Adipocyte (in vitro differentiated cells): ENCODE measurements around the gene ZNF23.

Experiments used
- DNase-seq: peaks from one replicate; pipeline ENCODE4 v3.0.0-alpha.2; 2015; ENCODE audit warnings: low read depth
- H3K27me3 ChIP-seq: replicated peaks from 2 replicates; pipeline ENCODE4 v1.7.0; 2013; ENCODE audit warnings: mild to moderate bottlenecking, low read length, moderate library complexity; ENCODE audit not compliant: control insufficient read depth, insufficient read depth
- H3K36me3 ChIP-seq: 2 replicates; pipeline ENCODE4 v1.7.0; 2013; ENCODE audit warnings: low read length, mild to moderate bottlenecking, moderate library complexity; ENCODE audit not compliant: control insufficient read depth, insufficient read depth, severe bottlenecking
- H3K4me1 ChIP-seq: 2 replicates; pipeline ENCODE4 v1.7.0; 2013; ENCODE audit warnings: mild to moderate bottlenecking, low read length, moderate library complexity; ENCODE audit not compliant: control insufficient read depth, insufficient read depth
- H3K4me3 ChIP-seq: 2 replicates; pipeline ENCODE4 v1.7.0; 2013; ENCODE audit warnings: mild to moderate bottlenecking, low read length, moderate library complexity
- H3K9ac ChIP-seq: 2 replicates; pipeline ENCODE4 v1.7.0; 2013; ENCODE audit warnings: mild to moderate bottlenecking, low read length, moderate library complexity
- H3K9me3 ChIP-seq: 2 replicates; pipeline ENCODE4 v1.7.0; 2013; ENCODE audit warnings: mild to moderate bottlenecking, low read length, moderate library complexity; ENCODE audit not compliant: control insufficient read depth

Gene ZNF23

GRCh38 chr16:71441348-71442050, 20.5 kb downstream of the ZNF23 start:
- H3K27me3 ChIP-seq: peaks cover 13% of the 10 kb centered on the region
- no peak overlapping the region for H3K4me3 ChIP-seq
- H3K9ac ChIP-seq: no peak overlapping the region
- H3K9me3 ChIP-seq: peaks cover 41% of the 10 kb centered on the region
- no peaks in the 10 kb centered on the region for H3K4me1 ChIP-seq
- no peaks in the 10 kb centered on the region for H3K36me3 ChIP-seq
- no peak for DNase-seq

- Histone ChIP-seq H3K4me1 (no peaks in the 10 kb centered on the region), H3K4me3 (no peak overlapping the region), H3K9ac (no peak overlapping the region), H3K36me3 (no peaks in the 10 kb centered on the region), H3K27me3 (peaks cover 13% of the 10 kb centered on the region), H3K9me3 (peaks cover 34% of the 10 kb centered on the region)
- DNase-seq: no peak
Measured at GRCh38 chr16:71440669-71441347, 21.2 kb downstream of the ZNF23 start.

GRCh38 chr16:71439523-71439922, 22.5 kb downstream of the ZNF23 start:
- Histone ChIP-seq H3K4me1 (peaks cover 5% of the 10 kb centered on the region), H3K36me3 (no peaks in the 10 kb centered on the region), H3K9me3 (peaks cover 24% of the 10 kb centered on the region), H3K9ac (no peak overlapping the region), H3K27me3 (peaks cover 13% of the 10 kb centered on the region), H3K4me3 (no peak overlapping the region)
- DNase-seq: no peak

GRCh38 chr16:71436473-71436872, 25.6 kb downstream of the ZNF23 start:
- no peak overlapping the region for H3K9ac ChIP-seq
- DNase-seq: no peak
- H3K4me3 ChIP-seq: no peak overlapping the region
- peaks cover 9% of the 10 kb centered on the region for H3K4me1 ChIP-seq
- H3K36me3 ChIP-seq: no peaks in the 10 kb centered on the region
- peaks cover 19% of the 10 kb centered on the region for H3K27me3 ChIP-seq
- no peaks in the 10 kb centered on the region for H3K9me3 ChIP-seq

GRCh38 chr16:71432906-71433305, 29.1 kb downstream of the ZNF23 start:
- H3K4me1 ChIP-seq: peaks cover 9% of the 10 kb centered on the region
- peaks cover 4% of the 10 kb centered on the region for H3K9me3 ChIP-seq
- H3K9ac ChIP-seq: no peak overlapping the region
- H3K36me3 ChIP-seq: no peaks in the 10 kb centered on the region
- no peak for DNase-seq
- no peak overlapping the region for H3K4me3 ChIP-seq
- H3K27me3 ChIP-seq: peaks cover 26% of the 10 kb centered on the region

- H3K4me3 ChIP-seq: no peak overlapping the region
- no peaks in the 10 kb centered on the region for H3K36me3 ChIP-seq
- no peak overlapping the region for H3K9ac ChIP-seq
- H3K4me1 ChIP-seq: peaks cover 9% of the 10 kb centered on the region
- peaks cover 4% of the 10 kb centered on the region for H3K9me3 ChIP-seq
- H3K27me3 ChIP-seq: peaks cover 21% of the 10 kb centered on the region
- DNase-seq: no peak
Measured at GRCh38 chr16:71431991-71432390, 30.1 kb downstream of the ZNF23 start.

GRCh38 chr16:71431176-71431575, 30.9 kb downstream of the ZNF23 start:
- H3K4me3 ChIP-seq: no peak overlapping the region
- DNase-seq: no peak
- peaks cover 9% of the 10 kb centered on the region for H3K4me1 ChIP-seq
- no peak overlapping the region for H3K9ac ChIP-seq
- peaks cover 4% of the 10 kb centered on the region for H3K9me3 ChIP-seq
- peaks cover 21% of the 10 kb centered on the region for H3K27me3 ChIP-seq
- no peaks in the 10 kb centered on the region for H3K36me3 ChIP-seq

GRCh38 chr16:71430744-71431143, 31.3 kb downstream of the ZNF23 start:
- Histone ChIP-seq H3K4me1 (peaks cover 9% of the 10 kb centered on the region), H3K36me3 (no peaks in the 10 kb centered on the region), H3K4me3 (no peak overlapping the region), H3K27me3 (peaks cover 21% of the 10 kb centered on the region), H3K9me3 (peaks cover 4% of the 10 kb centered on the region), H3K9ac (no peak overlapping the region)
- DNase-seq: no peak

- Histone ChIP-seq H3K36me3 (no peaks in the 10 kb centered on the region), H3K27me3 (peaks cover 24% of the 10 kb centered on the region), H3K9me3 (peaks cover 4% of the 10 kb centered on the region), H3K9ac (no peak overlapping the region), H3K4me3 (no peak overlapping the region), H3K4me1 (peaks cover 5% of the 10 kb centered on the region)
- no peak for DNase-seq
Measured at GRCh38 chr16:71429581-71429980, 32.5 kb downstream of the ZNF23 start.

GRCh38 chr16:71428883-71429282, 33.2 kb downstream of the ZNF23 start:
- Histone ChIP-seq H3K27me3 (peaks cover 24% of the 10 kb centered on the region), H3K4me3 (no peak overlapping the region), H3K9ac (no peak overlapping the region), H3K9me3 (peaks cover 4% of the 10 kb centered on the region), H3K4me1 (no peaks in the 10 kb centered on the region), H3K36me3 (no peaks in the 10 kb centered on the region)
- DNase-seq: no peak

- H3K4me1 ChIP-seq: no peaks in the 10 kb centered on the region
- peaks cover 24% of the 10 kb centered on the region for H3K27me3 ChIP-seq
- DNase-seq: no peak
Measured at GRCh38 chr16:71428385-71428784, 33.7 kb downstream of the ZNF23 start.

More at GRCh38 chr16:71428385-71428784, 33.7 kb downstream of the ZNF23 start:
- no peak overlapping the region for H3K9ac ChIP-seq
- H3K9me3 ChIP-seq: peaks cover 4% of the 10 kb centered on the region
- no peak overlapping the region for H3K4me3 ChIP-seq
- H3K36me3 ChIP-seq: no peaks in the 10 kb centered on the region
